HG03565 (cell line): ENCODE measurements around the gene GOLPH3.

Source experiments
- ATAC-seq: cut with Tn5 transposase; IDR thresholded peaks from one replicate; pipeline ENCODE4 v1.9.1; 2021; ENCODE audit warnings: mild to moderate bottlenecking, moderate library complexity; ENCODE audit not compliant: unreplicated experiment

GOLPH3 gene

GRCh38 chr5:32076699-32077695 lies 97.1 kb downstream of the GOLPH3 start:
- ATAC-seq = no peak
